HG03045 (cell line): ENCODE measurements around the gene CUBN.

ENCODE experiments used
- ATAC-seq: cut with Tn5 transposase; IDR thresholded peaks from one replicate; pipeline ENCODE4 v1.9.1; 2021; ENCODE audit warnings: mild to moderate bottlenecking, moderate library complexity; ENCODE audit not compliant: unreplicated experiment

CUBN gene

GRCh38 chr10:17129741-17130140 is at the start of gene CUBN:
Gene CUBN (minus strand): TSS chr10:17129811. CDS start chr10:17129765, 46 bp downstream.
- ATAC-seq, result no peak

- no peak for ATAC-seq
Measured at GRCh38 chr10:17179002-17179401, 49.4 kb upstream of the CUBN start.

- ATAC-seq, result no peak
Measured at GRCh38 chr10:17178006-17178405, 48.4 kb upstream of the CUBN start.

GRCh38 chr10:17177014-17177413 is 47.4 kb upstream of the CUBN start:
- no peak for ATAC-seq

GRCh38 chr10:17176091-17176490 is 46.5 kb upstream of the CUBN start:
- no peak for ATAC-seq

GRCh38 chr10:17175551-17175950 is 45.9 kb upstream of the CUBN start:
- ATAC-seq, result no peak

GRCh38 chr10:17174626-17175025 is 45.0 kb upstream of the CUBN start:
- ATAC-seq, result no peak

- no peak for ATAC-seq
Measured at GRCh38 chr10:17171141-17171641, 41.6 kb upstream of the CUBN start.

- no peak for ATAC-seq
Measured at GRCh38 chr10:17169803-17170202, 40.2 kb upstream of the CUBN start.

GRCh38 chr10:17166699-17167098 is 37.1 kb upstream of the CUBN start:
- ATAC-seq, result no peak

GRCh38 chr10:17162828-17163227 is 33.2 kb upstream of the CUBN start:
- ATAC-seq, result no peak

- ATAC-seq, result no peak
Measured at GRCh38 chr10:17161775-17162174, 32.2 kb upstream of the CUBN start.

- ATAC-seq, result no peak
Measured at GRCh38 chr10:17157024-17157423, 27.4 kb upstream of the CUBN start.

- ATAC-seq, result no peak
Measured at GRCh38 chr10:17155826-17156225, 26.2 kb upstream of the CUBN start.

GRCh38 chr10:17154116-17154515 is 24.5 kb upstream of the CUBN start:
- no peak for ATAC-seq

- ATAC-seq, result no peak
Measured at GRCh38 chr10:17153321-17153720, 23.7 kb upstream of the CUBN start.

GRCh38 chr10:17151716-17152115 is 22.1 kb upstream of the CUBN start:
- ATAC-seq, result no peak

GRCh38 chr10:17147884-17148489 is 18.4 kb upstream of the CUBN start:
- no peak for ATAC-seq

- ATAC-seq, result no peak
Measured at GRCh38 chr10:17146892-17147291, 17.3 kb upstream of the CUBN start.

GRCh38 chr10:17145239-17145638 is 15.6 kb upstream of the CUBN start:
- no peak for ATAC-seq

- ATAC-seq, result no peak
Measured at GRCh38 chr10:17144757-17145156, 15.1 kb upstream of the CUBN start.

GRCh38 chr10:17144032-17144431 is 14.4 kb upstream of the CUBN start:
- no peak for ATAC-seq

GRCh38 chr10:17143055-17143690 is 13.6 kb upstream of the CUBN start:
- ATAC-seq, result no peak
